Activated T-cell treated with anti-CD3 and anti-CD28 coated beads, Interleukin-2, amount 50 U/mL, for 1 hour (primary cell): ENCODE measurements around the gene RACGAP1.
"Not testable (repeated sequence)": the region's sequence is repeated elsewhere in the genome, so short reads cannot be mapped to it uniquely, and the experiment has no call there.

Source experiments
- DNase-seq: peaks from one replicate; pipeline ENCODE4 v3.0.0-alpha.2; 2020

Gene RACGAP1

GRCh38 chr12:50024805-50025186 lies 498 bp downstream of the RACGAP1 start:
- no peak for DNase-seq

GRCh38 chr12:50024227-50024626 lies 1.1 kb downstream of the RACGAP1 start:
- DNase-seq, result no peak

- no peak for DNase-seq
Measured at GRCh38 chr12:50022903-50023302, 2.4 kb downstream of the RACGAP1 start.

- DNase-seq, result no peak
Measured at GRCh38 chr12:50021031-50021430, 4.3 kb downstream of the RACGAP1 start.

- DNase-seq, result no peak
Measured at GRCh38 chr12:50019524-50019923, 5.8 kb downstream of the RACGAP1 start.

- DNase-seq, result no peak
Measured at GRCh38 chr12:50018968-50019367, 6.3 kb downstream of the RACGAP1 start.

- no peak for DNase-seq
Measured at GRCh38 chr12:50018154-50018553, 7.1 kb downstream of the RACGAP1 start.

GRCh38 chr12:50017641-50018040 lies 7.7 kb downstream of the RACGAP1 start:
- no peak for DNase-seq

- no peak for DNase-seq
Measured at GRCh38 chr12:50016501-50017475, 8.5 kb downstream of the RACGAP1 start.

GRCh38 chr12:50014342-50014741 lies 11.0 kb downstream of the RACGAP1 start:
- no peak for DNase-seq

- no peak for DNase-seq
Measured at GRCh38 chr12:50013361-50014147, 11.7 kb downstream of the RACGAP1 start.

GRCh38 chr12:50006754-50007442 lies 18.4 kb downstream of the RACGAP1 start:
- DNase-seq, result no peak

GRCh38 chr12:50006280-50006679 lies 19.0 kb downstream of the RACGAP1 start:
- DNase-seq, result no peak

GRCh38 chr12:50005175-50005574 lies 20.1 kb downstream of the RACGAP1 start:
- DNase-seq, result no peak

GRCh38 chr12:50004696-50005095 lies 20.6 kb downstream of the RACGAP1 start:
- DNase-seq, result no peak

- no peak for DNase-seq
Measured at GRCh38 chr12:50003595-50003994, 21.7 kb downstream of the RACGAP1 start.

GRCh38 chr12:49998453-49998852 lies 26.8 kb downstream of the RACGAP1 start:
- DNase-seq, result no peak

GRCh38 chr12:49990273-49990672 lies 35.0 kb downstream of the RACGAP1 start:
- DNase-seq, result no peak

GRCh38 chr12:49989400-49989799 lies 35.9 kb downstream of the RACGAP1 start:
- DNase-seq, result not testable (repeated sequence)

GRCh38 chr12:49987625-49988303 lies 37.5 kb downstream of the RACGAP1 start:
- DNase-seq, result no peak

GRCh38 chr12:49986476-49986875 lies 38.8 kb downstream of the RACGAP1 start:
- DNase-seq, result not testable (repeated sequence)

GRCh38 chr12:49985981-49986380 lies 39.3 kb downstream of the RACGAP1 start:
- no peak for DNase-seq
